ENCODE measurements around the gene SLIT3.

The SLIT3 gene

GRCh38 chr5:169099801-169100734, 200.9 kb downstream of the SLIT3 start:
- no peak overlapping the region for H3K4me3 ChIP-seq (ENCODE audit: low read depth in 1 of 2, low read length in 2 of 2)
- H3K27ac ChIP-seq (ENCODE audit: low read length), result no peak overlapping the region
- peaks cover 0 to 10% of the 10 kb centered on the region in 2 donors for H3K4me1 ChIP-seq (ENCODE audit: control insufficient read depth in 1 of 2, insufficient read depth in 2 of 2, low read length in 2 of 2)
- no peaks in the 10 kb centered on the region for H3K36me3 ChIP-seq (ENCODE audit: control insufficient read depth in 1 of 2, insufficient read depth in 2 of 2, low read length in 2 of 2)
- H3K9me3 ChIP-seq (ENCODE audit: control insufficient read depth in 1 of 2, low read length in 2 of 2), result no peaks in the 10 kb centered on the region
- H3K27me3 ChIP-seq (ENCODE audit: low read depth, low read length), result no peaks in the 10 kb centered on the region

GRCh38 chr5:169098331-169099121, 202.4 kb downstream of the SLIT3 start:
- H3K9me3 ChIP-seq (ENCODE audit: control insufficient read depth in 1 of 2, low read length in 2 of 2), result no peaks in the 10 kb centered on the region
- peaks cover 0 to 10% of the 10 kb centered on the region in 2 donors for H3K4me1 ChIP-seq (ENCODE audit: control insufficient read depth in 1 of 2, insufficient read depth in 2 of 2, low read length in 2 of 2)
- no peak overlapping the region for H3K27ac ChIP-seq (ENCODE audit: low read length)
- no peaks in the 10 kb centered on the region for H3K27me3 ChIP-seq (ENCODE audit: low read depth, low read length)
- no peaks in the 10 kb centered on the region for H3K36me3 ChIP-seq (ENCODE audit: control insufficient read depth in 1 of 2, insufficient read depth in 2 of 2, low read length in 2 of 2)
- no peak overlapping the region for H3K4me3 ChIP-seq (ENCODE audit: low read depth in 1 of 2, low read length in 2 of 2)

GRCh38 chr5:169097374-169098326, 203.3 kb downstream of the SLIT3 start:
- no peaks in the 10 kb centered on the region for H3K36me3 ChIP-seq (ENCODE audit: control insufficient read depth in 1 of 2, insufficient read depth in 2 of 2, low read length in 2 of 2)
- no peaks in the 10 kb centered on the region for H3K27me3 ChIP-seq (ENCODE audit: low read depth, low read length)
- no peak overlapping the region for H3K27ac ChIP-seq (ENCODE audit: low read length)
- H3K9me3 ChIP-seq (ENCODE audit: control insufficient read depth in 1 of 2, low read length in 2 of 2), result no peaks in the 10 kb centered on the region
- no peak overlapping the region for H3K4me3 ChIP-seq (ENCODE audit: low read depth in 1 of 2, low read length in 2 of 2)
- peaks cover 0 to 10% of the 10 kb centered on the region in 2 donors for H3K4me1 ChIP-seq (ENCODE audit: control insufficient read depth in 1 of 2, insufficient read depth in 2 of 2, low read length in 2 of 2)

- Histone ChIP-seq H3K36me3 (ENCODE audit: control insufficient read depth in 1 of 2, insufficient read depth in 2 of 2, low read length in 2 of 2) (no peaks in the 10 kb centered on the region), H3K4me3 (ENCODE audit: low read depth in 1 of 2, low read length in 2 of 2) (no peak overlapping the region), H3K27me3 (ENCODE audit: low read depth, low read length) (no peaks in the 10 kb centered on the region)
These were observed 205.0 kb downstream of the SLIT3 start for GRCh38 chr5:169095976-169096375.

GRCh38 chr5:169095410-169095960, 205.5 kb downstream of the SLIT3 start:
- Histone ChIP-seq H3K4me3 (ENCODE audit: low read depth in 1 of 2, low read length in 2 of 2) (no peak overlapping the region), H3K9me3 (ENCODE audit: control insufficient read depth in 1 of 2, low read length in 2 of 2) (peaks cover 0 to 4% of the 10 kb centered on the region in 2 donors), H3K27ac (ENCODE audit: low read length) (no peak overlapping the region), H3K4me1 (ENCODE audit: control insufficient read depth in 1 of 2, insufficient read depth in 2 of 2, low read length in 2 of 2) (peaks cover 0 to 10% of the 10 kb centered on the region in 2 donors), H3K27me3 (ENCODE audit: low read depth, low read length) (no peaks in the 10 kb centered on the region), H3K36me3 (ENCODE audit: control insufficient read depth in 1 of 2, insufficient read depth in 2 of 2, low read length in 2 of 2) (no peaks in the 10 kb centered on the region)

More at GRCh38 chr5:169095976-169096375, 205.0 kb downstream of the SLIT3 start:
- Histone ChIP-seq H3K4me1 (ENCODE audit: control insufficient read depth in 1 of 2, insufficient read depth in 2 of 2, low read length in 2 of 2) (peaks cover 0 to 10% of the 10 kb centered on the region in 2 donors), H3K27ac (ENCODE audit: low read length) (no peak overlapping the region), H3K9me3 (ENCODE audit: control insufficient read depth in 1 of 2, low read length in 2 of 2) (no peaks in the 10 kb centered on the region)

GRCh38 chr5:169094586-169095409, 206.1 kb downstream of the SLIT3 start:
- H3K4me1 ChIP-seq (ENCODE audit: control insufficient read depth in 1 of 2, insufficient read depth in 2 of 2, low read length in 2 of 2), result peaks cover 0 to 10% of the 10 kb centered on the region in 2 donors
- no peak overlapping the region for H3K4me3 ChIP-seq (ENCODE audit: low read depth in 1 of 2, low read length in 2 of 2)
- no peaks in the 10 kb centered on the region for H3K27me3 ChIP-seq (ENCODE audit: low read depth, low read length)
- no peaks in the 10 kb centered on the region for H3K36me3 ChIP-seq (ENCODE audit: control insufficient read depth in 1 of 2, insufficient read depth in 2 of 2, low read length in 2 of 2)
- peaks cover 0 to 8% of the 10 kb centered on the region in 2 donors for H3K9me3 ChIP-seq (ENCODE audit: control insufficient read depth in 1 of 2, low read length in 2 of 2)
- H3K27ac ChIP-seq (ENCODE audit: low read length), result no peak overlapping the region

GRCh38 chr5:169091396-169091980, 209.5 kb downstream of the SLIT3 start:
- H3K27ac ChIP-seq (ENCODE audit: low read length), result no peak overlapping the region
- peaks cover 0 to 8% of the 10 kb centered on the region in 2 donors for H3K9me3 ChIP-seq (ENCODE audit: control insufficient read depth in 1 of 2, low read length in 2 of 2)
- H3K27me3 ChIP-seq (ENCODE audit: low read depth, low read length), result no peaks in the 10 kb centered on the region
- no peak overlapping the region for H3K4me3 ChIP-seq (ENCODE audit: low read depth in 1 of 2, low read length in 2 of 2)
- no peaks in the 10 kb centered on the region for H3K36me3 ChIP-seq (ENCODE audit: control insufficient read depth in 1 of 2, insufficient read depth in 2 of 2, low read length in 2 of 2)
- H3K4me1 ChIP-seq (ENCODE audit: control insufficient read depth in 1 of 2, insufficient read depth in 2 of 2, low read length in 2 of 2), result no peaks in the 10 kb centered on the region

GRCh38 chr5:169089343-169089742, 211.6 kb downstream of the SLIT3 start:
- H3K27me3 ChIP-seq (ENCODE audit: low read depth, low read length), result no peaks in the 10 kb centered on the region
- no peaks in the 10 kb centered on the region for H3K36me3 ChIP-seq (ENCODE audit: control insufficient read depth in 1 of 2, insufficient read depth in 2 of 2, low read length in 2 of 2)
- peaks cover 0 to 8% of the 10 kb centered on the region in 2 donors for H3K9me3 ChIP-seq (ENCODE audit: control insufficient read depth in 1 of 2, low read length in 2 of 2)
- no peaks in the 10 kb centered on the region for H3K4me1 ChIP-seq (ENCODE audit: control insufficient read depth in 1 of 2, insufficient read depth in 2 of 2, low read length in 2 of 2)
- no peak overlapping the region for H3K4me3 ChIP-seq (ENCODE audit: low read depth in 1 of 2, low read length in 2 of 2)
- no peak overlapping the region for H3K27ac ChIP-seq (ENCODE audit: low read length)

- no peak overlapping the region for H3K27ac ChIP-seq (ENCODE audit: low read length)
- no peaks in the 10 kb centered on the region for H3K36me3 ChIP-seq (ENCODE audit: control insufficient read depth in 1 of 2, insufficient read depth in 2 of 2, low read length in 2 of 2)
- H3K9me3 ChIP-seq (ENCODE audit: control insufficient read depth in 1 of 2, low read length in 2 of 2), result peaks cover 0 to 8% of the 10 kb centered on the region in 2 donors
- H3K4me3 ChIP-seq (ENCODE audit: low read depth in 1 of 2, low read length in 2 of 2), result no peak overlapping the region
- H3K27me3 ChIP-seq (ENCODE audit: low read depth, low read length), result no peaks in the 10 kb centered on the region
- no peaks in the 10 kb centered on the region for H3K4me1 ChIP-seq (ENCODE audit: control insufficient read depth in 1 of 2, insufficient read depth in 2 of 2, low read length in 2 of 2)
These were observed 212.8 kb downstream of the SLIT3 start for GRCh38 chr5:169088028-169088725.
